Thyroid gland (tissue), 4 donors: Measurements from ENCODE around the gene MYO1D. TPM values are rescaled to one million over a fixed set of nuclear protein-coding genes. Genes with fewer than 3 reads are reported as not detected.
"Not testable (repeated sequence)": the region's sequence is repeated elsewhere in the genome, so short reads cannot be mapped to it uniquely, and the experiment has no call there.

ENCODE experiments used
- DNase-seq, 2 donors: peaks; one replicate each; pipeline ENCODE4 v3.0.0-alpha.2; 2019
- H3K27ac ChIP-seq, 3 donors: fragments of 200-600 bp; sonication (generic); 1 replicate in 2 of 3; 2 replicates in 1 of 3; pipeline ENCODE4 v1.5.1; 2016 to 2019; ENCODE audit warnings: mild to moderate bottlenecking in 1 of 3, moderate library complexity in 1 of 3
- H3K27me3 ChIP-seq: fragments of 200-600 bp; sonication (generic); one replicate; pipeline ENCODE4 v1.5.1; 2019
- H3K36me3 ChIP-seq, 2 donors: fragments of 200-600 bp; sonication (generic); one replicate each; pipeline ENCODE4 v1.5.1; 2016 to 2019
- H3K4me1 ChIP-seq, 2 donors: fragments of 200-600 bp; sonication (generic); one replicate each; pipeline ENCODE4 v1.5.1; 2017 to 2019
- H3K4me3 ChIP-seq, 3 donors: fragments of 200-600 bp; sonication (generic); replicated peaks in 1 of 3; 1 replicate in 2 of 3; 2 replicates in 1 of 3; pipeline ENCODE4 v1.5.1; 2016; ENCODE audit warnings: mild to moderate bottlenecking in 1 of 3
- H3K9me3 ChIP-seq: fragments of 200-600 bp; sonication (generic); one replicate; pipeline ENCODE4 v1.5.1; 2017
- CTCF ChIP-seq, 6 experiments: fragments of 200-600 bp in 3 of 6; fragments of 450-650 bp in 3 of 6; sonication (generic) in 3 of 6; IDR thresholded peaks; one replicate each; pipeline ENCODE4 v1.5.1; 2016 to 2019; ENCODE audit warnings: antibody characterized with exemption in 6 of 6, mild to moderate bottlenecking in 2 of 6, inconsistent platforms in 1 of 6, moderate library complexity in 1 of 6
- POLR2A ChIP-seq, 2 donors: fragments of 450-650 bp; IDR thresholded peaks; one replicate each; pipeline ENCODE4 v1.6.1; 2017; ENCODE audit warnings: antibody characterized with exemption in 2 of 2, mild to moderate bottlenecking in 2 of 2, moderate library complexity in 1 of 2
- WGBS, 2 donors: methylation state at CpG; one replicate each; pipeline ENCODE4 v1.1.5; 2017; 5-methylcytosine and 5-hydroxymethylcytosine counted together
- intact Hi-C: fragments of 100-400 bp; cut with DNase I; formaldehyde crosslinking; loops from one replicate; pipeline ENCODE4 v1.15.1; 2023
- total RNA-seq, 4 donors: library from RNA; depleted of rRNA; stranded (reverse); fragments of >200 nt; gene quantifications; one replicate each; pipeline ENCODE4 v1.2.3, GENCODE V29; 2016

MYO1D gene
- total RNA-seq, 4 donors from 2014 or later: 91.9 to 143 (median 97.8) TPM

- Histone ChIP-seq H3K36me3 (peaks cover 42 to 70% of the 10 kb centered on the region in 2 donors), H3K27me3 (no peaks in the 10 kb centered on the region), H3K4me3 (no peak overlapping the region), H3K9me3 (no peaks in the 10 kb centered on the region), H3K27ac (no peak overlapping the region), H3K4me1 (no peaks in the 10 kb centered on the region)
- no peak for TF ChIP-seq CTCF (IDR thresholded peaks at IDR 0.05)
- TF ChIP-seq POLR2A (IDR thresholded peaks at IDR 0.05): no peak
- intact Hi-C loops: no loop called here
- no peak for DNase-seq
These were observed 418.6 kb downstream of the MYO1D start for GRCh38 chr17:32458371-32458770.

GRCh38 chr17:32453370-32453769, 423.6 kb downstream of the MYO1D start:
- 98% methylated on average over 2 of the region's 2 CpGs for WGBS, 2 donors
- H3K27me3 ChIP-seq: no peaks in the 10 kb centered on the region
- no peaks in the 10 kb centered on the region for H3K4me1 ChIP-seq
- intact Hi-C loops: no loop called here
- no peak overlapping the region for H3K4me3 ChIP-seq
- no peak for TF ChIP-seq CTCF (IDR thresholded peaks at IDR 0.05)
- no peak for TF ChIP-seq POLR2A (IDR thresholded peaks at IDR 0.05)
- H3K36me3 ChIP-seq: peaks cover 27 to 64% of the 10 kb centered on the region in 2 donors
- H3K9me3 ChIP-seq: no peaks in the 10 kb centered on the region
- H3K27ac ChIP-seq: no peak overlapping the region
- no peak for DNase-seq

GRCh38 chr17:32452281-32452680, 424.6 kb downstream of the MYO1D start:
- H3K4me1 ChIP-seq: no peaks in the 10 kb centered on the region
- no peaks in the 10 kb centered on the region for H3K27me3 ChIP-seq
- WGBS, 2 donors: 85 to 96% methylated on average over 1 of the region's 1 CpG
- no peak overlapping the region for H3K27ac ChIP-seq
- no peak for DNase-seq
- intact Hi-C loops: no loop called here
- no peaks in the 10 kb centered on the region for H3K9me3 ChIP-seq
- H3K36me3 ChIP-seq: peaks cover 25 to 61% of the 10 kb centered on the region in 2 donors
- TF ChIP-seq POLR2A (IDR thresholded peaks at IDR 0.05) (no peak), CTCF (IDR thresholded peaks at IDR 0.05) (no peak)
- H3K4me3 ChIP-seq: no peak overlapping the region

- Histone ChIP-seq H3K9me3 (no peaks in the 10 kb centered on the region), H3K27me3 (no peaks in the 10 kb centered on the region), H3K4me3 (no peak overlapping the region), H3K27ac (no peak overlapping the region), H3K4me1 (peaks cover 1 to 3% of the 10 kb centered on the region in 2 donors), H3K36me3 (peaks cover 25 to 58% of the 10 kb centered on the region in 2 donors)
- TF ChIP-seq CTCF (IDR thresholded peaks at IDR 0.05): no peak
- no peak for TF ChIP-seq POLR2A (IDR thresholded peaks at IDR 0.05)
- no peak for DNase-seq
- intact Hi-C loops: no loop called here
- WGBS, 2 donors: 70 to 76% methylated on average over 2 of the region's 2 CpGs
These were observed 425.0 kb downstream of the MYO1D start for GRCh38 chr17:32451879-32452278.

GRCh38 chr17:32450379-32450778, 426.5 kb downstream of the MYO1D start:
- H3K9me3 ChIP-seq, H3K27ac ChIP-seq, intact Hi-C loops, H3K27me3 ChIP-seq, DNase-seq, H3K4me3 ChIP-seq: not testable (repeated sequence)
- Histone ChIP-seq H3K36me3 (peaks cover 20 to 48% of the 10 kb centered on the region in 2 donors), H3K4me1 (peaks cover 12 to 16% of the 10 kb centered on the region in 2 donors)
- WGBS, 2 donors: 92 to 95% methylated on average over 6 of the region's 6 CpGs

GRCh38 chr17:32449963-32450362, 427.0 kb downstream of the MYO1D start:
- H3K27me3 ChIP-seq: no peaks in the 10 kb centered on the region
- no peak for TF ChIP-seq POLR2A (IDR thresholded peaks at IDR 0.05)
- TF ChIP-seq CTCF (IDR thresholded peaks at IDR 0.05): no peak
- DNase-seq: no peak
- 98 to 100% methylated on average over 5 of the region's 5 CpGs for WGBS, 2 donors
- intact Hi-C loops: no loop called here
- H3K4me1 ChIP-seq: peaks cover 12 to 18% of the 10 kb centered on the region in 2 donors
- peaks cover 20 to 44% of the 10 kb centered on the region in 2 donors for H3K36me3 ChIP-seq
- no peak overlapping the region for H3K27ac ChIP-seq
- no peaks in the 10 kb centered on the region for H3K9me3 ChIP-seq
- H3K4me3 ChIP-seq: no peak overlapping the region
